HepG2 (cell line): ENCODE measurements around the gene ELOVL2. TPM values are rescaled to one million over a fixed set of nuclear protein-coding genes. Genes with fewer than 3 reads are reported as not detected.

Experiments used
- AHDC1 ChIP-seq: sonication (generic); formaldehyde crosslinking; IDR thresholded peaks from 2 replicates; pipeline ENCODE4 v1.5.1; 2020; ENCODE audit warnings: mild to moderate bottlenecking, missing genetic modification reagents, borderline replicate concordance
- EED ChIP-seq: sonication (generic); formaldehyde crosslinking; IDR thresholded peaks from 2 replicates; pipeline ENCODE4 v1.5.0; 2020; ENCODE audit warnings: mild to moderate bottlenecking, missing genetic modification reagents
- FOXK1 ChIP-seq: sonication (generic); formaldehyde crosslinking; IDR thresholded peaks from 2 replicates; pipeline ENCODE4 v1.4.0; 2020; ENCODE audit warnings: low read depth, missing genetic modification reagents, borderline replicate concordance
- IKZF4 ChIP-seq: sonication (generic); formaldehyde crosslinking; IDR thresholded peaks from 2 replicates; pipeline ENCODE4 v1.5.1; 2020; ENCODE audit warnings: borderline replicate concordance, mild to moderate bottlenecking, low read depth, missing genetic modification reagents; ENCODE audit errors: not compliant biosample characterization
- KDM5A ChIP-seq: fragments of 200-600 bp; sonication (generic); IDR thresholded peaks from 2 replicates; pipeline ENCODE4 v1.7.0; 2018; ENCODE audit warnings: antibody characterized with exemption, mild to moderate bottlenecking, low read length, borderline replicate concordance
- MAFK ChIP-seq, 2 experiments: IDR thresholded peaks in 1 of 2; conservative IDR thresholded peaks in 1 of 2; 2 replicates each; pipeline ENCODE4 v1.6.1; 2011; ENCODE audit warnings: improper control_type of control experiment in 2 of 2, low read length in 2 of 2
- NFKBIZ ChIP-seq: IDR thresholded peaks from 2 replicates; pipeline ENCODE4 v1.6.1; 2018; ENCODE audit warnings: missing genetic modification reagents, missing compliant biosample characterization
- PITX1 ChIP-seq: sonication (generic); formaldehyde crosslinking; IDR thresholded peaks from 2 replicates; pipeline ENCODE4 v1.5.1; 2020; ENCODE audit warnings: mild to moderate bottlenecking, missing genetic modification reagents
- SIX1 ChIP-seq: sonication (generic); formaldehyde crosslinking; IDR thresholded peaks from 2 replicates; pipeline ENCODE4 v1.4.0; 2020; ENCODE audit warnings: missing genetic modification reagents, borderline replicate concordance
- SKIL ChIP-seq: sonication (generic); formaldehyde crosslinking; IDR thresholded peaks from 2 replicates; pipeline ENCODE4 v1.8.0; 2022; ENCODE audit warnings: missing genetic modification reagents, mild to moderate bottlenecking, moderate library complexity, borderline replicate concordance
- SOX13 ChIP-seq, 3 experiments: fragments of 450-650 bp in 1 of 3; sonication (generic) in 1 of 3; formaldehyde crosslinking in 1 of 3; IDR thresholded peaks in 2 of 3; conservative IDR thresholded peaks in 1 of 3; 2 replicates each; pipeline versions ENCODE4 v1.5.0 to v1.6.1; 2016 to 2020; ENCODE audit warnings: antibody characterized with exemption in 1 of 3, mild to moderate bottlenecking in 1 of 3, missing compliant biosample characterization in 1 of 3, missing genetic modification reagents in 1 of 3, moderate library complexity in 1 of 3
- SOX5 ChIP-seq: IDR thresholded peaks from 2 replicates; pipeline ENCODE4 v1.6.1; 2016; ENCODE audit warnings: borderline replicate concordance
- SOX6 ChIP-seq, 2 experiments: fragments of 450-650 bp in 1 of 2; sonication (generic) in 1 of 2; formaldehyde crosslinking in 1 of 2; IDR thresholded peaks; 2 replicates each; pipeline versions ENCODE4 v1.4.0 to v1.6.1; 2017 to 2020; ENCODE audit warnings: antibody characterized with exemption in 1 of 2, mild to moderate bottlenecking in 1 of 2, missing genetic modification reagents in 1 of 2
- ZBTB7A ChIP-seq: sonication (generic); formaldehyde crosslinking; IDR thresholded peaks from 2 replicates; pipeline ENCODE4 v1.8.0; 2022; ENCODE audit warnings: mild to moderate bottlenecking, missing genetic modification reagents
- ZNF597 ChIP-seq: sonication (generic); formaldehyde crosslinking; IDR thresholded peaks from 2 replicates; pipeline ENCODE4 v1.5.0; 2020; ENCODE audit warnings: missing genetic modification reagents
- ZNF644 ChIP-seq: IDR thresholded peaks from 2 replicates; pipeline ENCODE4 v1.6.1; 2016; ENCODE audit warnings: low read depth
- ZSCAN31 ChIP-seq: sonication (generic); formaldehyde crosslinking; IDR thresholded peaks from 2 replicates; pipeline ENCODE4 v1.5.0; 2020; ENCODE audit warnings: low read depth, mild to moderate bottlenecking, missing genetic modification reagents
- polyA plus RNA-seq, 8 experiments: library from polyadenylated mRNA; depleted of rRNA in 3 of 8; stranded (reverse) in 7 of 8; unstranded in 1 of 8; fragments of >200 nt; fragmentation: Illumina TruSeq in 4 of 8; extraction: Trizol in 4 of 8; gene quantifications; 2 replicates each; pipeline versions ENCODE4 v1.2.1 to v1.2.3, GENCODE V29; 2011 to 2016; ENCODE audit warnings: low read depth in 4 of 8, missing spikeins in 1 of 8, mixed read lengths in 1 of 8; ENCODE audit not compliant: insufficient read depth in 1 of 8
- total RNA-seq, 5 experiments: library from RNA; depleted of rRNA; stranded (reverse); fragments of >200 nt; fragmentation: Illumina TruSeq; extraction: Trizol; gene quantifications; 2 replicates each; pipeline ENCODE4 v1.2.3, GENCODE V29; 2016; ENCODE audit warnings: low read depth in 1 of 5

Gene ELOVL2
- total and polyA plus RNA-seq, 2 of the 13 experiments (the other 11 are each of a cell fraction or from before 2014, with no cell fraction given): 43.6 to 65.4 TPM

- TF ChIP-seq AHDC1 (CRISPR knock-in tag) (peak; percentile 54; the same call in 1 of the 2 replicates), PITX1 (CRISPR knock-in tag) (peak; percentile 57; the same call in 1 of the 2 replicates), IKZF4 (CRISPR knock-in tag) (no peak), ZBTB7A (CRISPR knock-in tag) (peak; percentile 47; the same call in 1 of the 2 replicates), MAFK (conservative IDR thresholded peaks at IDR 0.05 in 1 of 2, IDR thresholded peaks at IDR 0.05 in 1 of 2; ENCODE audit: low read length in 2 of 2) (peak; percentile 50 to 54; a peak in 3 of 4 replicates), SOX5 (CRISPR knock-in tag) (peak; percentile 37; the same call in 1 of the 2 replicates), NFKBIZ (CRISPR knock-in tag) (peak; percentile 26; the same call in 1 of the 2 replicates), SOX6 (IDR thresholded peaks at IDR 0.05) (no peak), SOX6 (CRISPR knock-in tag; IDR thresholded peaks at IDR 0.05) (peak; percentile 69; the same call in 1 of the 2 replicates), SIX1 (CRISPR knock-in tag) (peak; percentile 70; the same call in 1 of the 2 replicates), SOX13 (IDR thresholded peaks at IDR 0.05) (peak; percentile 62; the same call in 1 of the 2 replicates), SOX13 (CRISPR knock-in tag; conservative IDR thresholded peaks at IDR 0.05 in 1 of 2, IDR thresholded peaks at IDR 0.05 in 1 of 2) (peak in 1 of 2 experiments; percentile 81; a peak in 1 of 4 replicates), EED (CRISPR knock-in tag) (no peak), ZNF597 (0 out of 2 replicates have a peak, but pooled peaks have one; percentile 26), KDM5A (no peak), FOXK1 (peak; percentile 11; the same call in 1 of the 2 replicates), ZSCAN31 (0 out of 2 replicates have a peak, but pooled peaks have one; percentile 43), ZNF644 (CRISPR knock-in tag) (peak; percentile 57; the same call in 1 of the 2 replicates), SKIL (peak; percentile 66; the same call in 1 of the 2 replicates)
Measured at GRCh38 chr6:11066505-11067347, 22.6 kb upstream of the ELOVL2 start (continued).
